SU-DHL-6 (cell line): ENCODE measurements around the gene CPE.

Source experiments
- H2AFZ ChIP-seq: fragments of 200-600 bp; sonication (generic); 2 replicates; pipeline ENCODE4 v1.6.1; 2014; ENCODE audit warnings: low read depth, mild to moderate bottlenecking, moderate library complexity, mixed read lengths, antibody characterized with exemption, low read length; ENCODE audit not compliant: severe bottlenecking
- H3F3A ChIP-seq: fragments of 200-600 bp; shearing (Covaris generic); 2 replicates; pipeline ENCODE4 v1.6.0; 2016; ENCODE audit warnings: antibody characterized with exemption, mild to moderate bottlenecking; ENCODE audit not compliant: insufficient read depth
- H3K27ac ChIP-seq: fragments of 200-600 bp; sonication (generic); 2 replicates; pipeline ENCODE4 v1.5.1; 2016; ENCODE audit warnings: low read depth, mild to moderate bottlenecking, low read length, moderate library complexity, mixed read lengths
- H3K27me3 ChIP-seq: fragments of 200-600 bp; sonication (generic), shearing (Covaris generic); 2 replicates; pipeline ENCODE4 v1.6.0; 2014; ENCODE audit warnings: mild to moderate bottlenecking, low read length
- H3K36me3 ChIP-seq: fragments of 200-600 bp; sonication (generic); 2 replicates; pipeline ENCODE4 v1.6.1; 2014; ENCODE audit warnings: mild to moderate bottlenecking, low read length, mixed read lengths
- H3K4me2 ChIP-seq: fragments of 300-600, 200-600 bp; shearing (Covaris generic), sonication (generic); 2 replicates; pipeline ENCODE4 v1.6.0; 2014; ENCODE audit warnings: low read length, low read depth, mild to moderate bottlenecking; ENCODE audit not compliant: poor library complexity, severe bottlenecking
- H3K4me3 ChIP-seq: fragments of 200-600 bp; sonication (generic); 2 replicates; pipeline ENCODE4 v1.5.1; 2014; ENCODE audit warnings: antibody characterized with exemption, low read length, mild to moderate bottlenecking, mixed read lengths; ENCODE audit not compliant: insufficient read depth, poor library complexity, severe bottlenecking
- H3K79me2 ChIP-seq: fragments of 200-600 bp; sonication (generic); 2 replicates; pipeline ENCODE4 v1.6.1; 2014; ENCODE audit warnings: mild to moderate bottlenecking, low read length, moderate library complexity; ENCODE audit not compliant: insufficient read depth
- H3K9ac ChIP-seq: fragments of 200-600 bp; sonication (generic); 2 replicates; pipeline ENCODE4 v1.7.0; 2014; ENCODE audit warnings: mild to moderate bottlenecking, low read length
- H3K9me2 ChIP-seq: fragments of 200-600 bp; sonication (generic); replicated peaks from 2 replicates; pipeline ENCODE4 v1.6.1; 2014; ENCODE audit warnings: low read length; ENCODE audit not compliant: insufficient read depth
- H3K9me3 ChIP-seq: fragments of 200-600 bp; sonication (generic); 2 replicates; pipeline ENCODE4 v1.6.1; 2014; ENCODE audit warnings: low read length, mixed read lengths; ENCODE audit not compliant: insufficient read depth
- H4K20me1 ChIP-seq: fragments of 200-600 bp; sonication (generic); 2 replicates; pipeline ENCODE4 v1.6.1; 2014; ENCODE audit warnings: low read depth, mild to moderate bottlenecking, antibody characterized with exemption, low read length, moderate library complexity, mixed read lengths
- EZH2phosphoT487 ChIP-seq: fragments of 200-600 bp; sonication (generic), shearing (Covaris generic); conservative IDR thresholded peaks from 2 replicates; pipeline ENCODE4 v1.6.1; 2018; ENCODE audit warnings: mild to moderate bottlenecking, antibody characterized with exemption, low read length, moderate library complexity, mixed read lengths
- TF ChIP-seq, protein P1 (sequence below): fragments of 200-600 bp; sonication (generic); IDR thresholded peaks from one replicate; pipeline ENCODE4 v1.5.1; 2017; ENCODE audit warnings: antibody characterized with exemption, mild to moderate bottlenecking, low read length, moderate library complexity; ENCODE audit not compliant: insufficient read depth, poor library complexity, severe bottlenecking

CPE gene

DNA sequence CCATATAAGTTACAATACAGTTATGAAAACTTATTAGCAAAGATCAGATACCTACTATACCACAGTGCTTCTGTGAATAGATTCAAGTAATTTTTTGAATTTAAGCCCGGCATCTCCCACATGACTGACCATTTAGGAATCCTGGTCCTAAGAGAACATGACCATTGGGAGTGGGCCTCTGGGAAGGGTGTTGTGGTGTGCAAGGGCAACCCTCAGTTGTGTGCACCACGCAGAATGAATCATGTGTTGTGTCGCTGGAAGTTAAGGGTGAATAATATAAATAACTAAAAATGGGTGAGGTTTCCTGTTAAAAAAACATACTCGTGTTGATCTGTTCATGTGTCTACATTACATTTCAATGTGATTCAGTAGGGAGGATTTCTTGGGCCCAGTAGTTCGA lies 15.5 kb downstream of the CPE start:
- H3K9me3 ChIP-seq, result no peaks in the 10 kb centered on the region
- H2AFZ ChIP-seq, result no peak overlapping the region
- no peaks in the 10 kb centered on the region for H3K36me3 ChIP-seq
- no peaks in the 10 kb centered on the region for H4K20me1 ChIP-seq
- H3K27me3 ChIP-seq, result no peaks in the 10 kb centered on the region
- TF ChIP-seq, protein P1, sequence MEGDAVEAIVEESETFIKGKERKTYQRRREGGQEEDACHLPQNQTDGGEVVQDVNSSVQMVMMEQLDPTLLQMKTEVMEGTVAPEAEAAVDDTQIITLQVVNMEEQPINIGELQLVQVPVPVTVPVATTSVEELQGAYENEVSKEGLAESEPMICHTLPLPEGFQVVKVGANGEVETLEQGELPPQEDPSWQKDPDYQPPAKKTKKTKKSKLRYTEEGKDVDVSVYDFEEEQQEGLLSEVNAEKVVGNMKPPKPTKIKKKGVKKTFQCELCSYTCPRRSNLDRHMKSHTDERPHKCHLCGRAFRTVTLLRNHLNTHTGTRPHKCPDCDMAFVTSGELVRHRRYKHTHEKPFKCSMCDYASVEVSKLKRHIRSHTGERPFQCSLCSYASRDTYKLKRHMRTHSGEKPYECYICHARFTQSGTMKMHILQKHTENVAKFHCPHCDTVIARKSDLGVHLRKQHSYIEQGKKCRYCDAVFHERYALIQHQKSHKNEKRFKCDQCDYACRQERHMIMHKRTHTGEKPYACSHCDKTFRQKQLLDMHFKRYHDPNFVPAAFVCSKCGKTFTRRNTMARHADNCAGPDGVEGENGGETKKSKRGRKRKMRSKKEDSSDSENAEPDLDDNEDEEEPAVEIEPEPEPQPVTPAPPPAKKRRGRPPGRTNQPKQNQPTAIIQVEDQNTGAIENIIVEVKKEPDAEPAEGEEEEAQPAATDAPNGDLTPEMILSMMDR, result no peak
- TF ChIP-seq EZH2phosphoT487, result no peak
- no peak overlapping the region for H3K27ac ChIP-seq
- no peaks in the 10 kb centered on the region for H3K79me2 ChIP-seq
- H3K9me2 ChIP-seq, result no peaks in the 10 kb centered on the region
- no peak overlapping the region for H3K9ac ChIP-seq
- no peak overlapping the region for H3K4me3 ChIP-seq
- H3F3A ChIP-seq, result no peaks in the 10 kb centered on the region
- H3K4me2 ChIP-seq, result no peak overlapping the region

DNA sequence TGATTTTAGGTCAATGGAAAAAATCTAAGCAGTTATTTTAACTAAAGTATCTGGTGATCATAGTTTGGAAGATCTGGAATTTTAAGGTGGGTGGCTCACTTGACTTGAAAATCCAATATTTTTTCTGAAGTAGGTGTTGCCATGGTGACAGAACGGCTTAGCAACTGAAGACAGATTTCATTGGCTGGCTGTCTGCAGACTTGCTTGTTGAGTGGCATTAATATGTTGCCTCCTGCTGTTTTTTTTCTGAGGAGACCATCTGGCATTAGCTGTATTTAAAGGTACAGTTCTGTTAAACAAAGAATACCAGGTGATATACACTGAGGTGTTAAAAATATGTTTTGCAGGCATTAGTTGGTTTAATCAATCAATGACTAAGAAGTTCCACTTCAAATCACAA lies 19.8 kb downstream of the CPE start:
- Histone ChIP-seq H3K9me3 (no peaks in the 10 kb centered on the region), H2AFZ (no peak overlapping the region), H3K9ac (no peak overlapping the region), H4K20me1 (no peaks in the 10 kb centered on the region), H3K79me2 (no peaks in the 10 kb centered on the region), H3F3A (no peaks in the 10 kb centered on the region), H3K27me3 (no peaks in the 10 kb centered on the region), H3K4me3 (no peak overlapping the region), H3K9me2 (no peaks in the 10 kb centered on the region), H3K27ac (no peak overlapping the region), H3K4me2 (no peak overlapping the region), H3K36me3 (no peaks in the 10 kb centered on the region)
- TF ChIP-seq EZH2phosphoT487, result no peak
- TF ChIP-seq, protein P1, result no peak

GRCh38 chr4:165402375-165402774 lies 23.6 kb downstream of the CPE start:
- H3K36me3 ChIP-seq, result no peaks in the 10 kb centered on the region
- no peaks in the 10 kb centered on the region for H3K79me2 ChIP-seq
- no peak overlapping the region for H2AFZ ChIP-seq
- no peaks in the 10 kb centered on the region for H3K9me3 ChIP-seq
- no peaks in the 10 kb centered on the region for H3F3A ChIP-seq
- H3K27ac ChIP-seq, result no peak overlapping the region
- H3K4me2 ChIP-seq, result no peak overlapping the region
- H3K9ac ChIP-seq, result no peak overlapping the region
- no peaks in the 10 kb centered on the region; the same call in 1 of the 2 replicates for H3K9me2 ChIP-seq
- no peaks in the 10 kb centered on the region for H3K27me3 ChIP-seq
- TF ChIP-seq EZH2phosphoT487, result no peak
- TF ChIP-seq, protein P1, result no peak
- H4K20me1 ChIP-seq, result no peaks in the 10 kb centered on the region
- H3K4me3 ChIP-seq, result no peak overlapping the region

DNA sequence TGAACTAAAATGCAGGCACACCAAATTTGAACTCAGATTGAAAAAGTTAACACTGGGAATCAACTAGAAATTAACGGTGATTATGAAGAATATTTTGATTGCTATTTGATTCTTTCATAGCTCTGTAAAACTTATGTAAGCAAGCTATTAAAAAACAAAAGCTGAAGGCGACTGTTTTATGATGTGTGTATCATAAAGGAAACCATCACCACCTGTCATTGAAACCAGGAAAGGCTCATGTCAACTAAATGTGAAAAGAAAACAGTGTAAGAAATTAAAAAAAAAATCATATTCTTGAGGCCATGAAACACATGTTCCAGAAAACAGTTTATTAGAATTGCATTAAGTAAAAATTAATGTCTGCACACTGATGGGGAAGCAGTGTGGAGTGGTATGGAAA lies 24.2 kb downstream of the CPE start:
- Histone ChIP-seq H3K4me3 (no peak overlapping the region), H2AFZ (no peak overlapping the region), H3K27ac (no peak overlapping the region), H3K4me2 (no peak overlapping the region), H3K9ac (no peak overlapping the region), H4K20me1 (no peaks in the 10 kb centered on the region), H3K79me2 (no peaks in the 10 kb centered on the region), H3K9me2 (no peaks in the 10 kb centered on the region; the same call in 1 of the 2 replicates), H3K9me3 (no peaks in the 10 kb centered on the region), H3K36me3 (no peaks in the 10 kb centered on the region), H3K27me3 (no peaks in the 10 kb centered on the region), H3F3A (no peaks in the 10 kb centered on the region)
- TF ChIP-seq EZH2phosphoT487, result no peak
- TF ChIP-seq, protein P1, result no peak
